ENCODE data around the gene KCNG2.

KCNG2 gene

GRCh38 chr18:79800371-79801180 is 2.8 kb downstream of the KCNG2 start:
- no peak for DNase-seq

GRCh38 chr18:79801217-79801616 is 3.5 kb downstream of the KCNG2 start:
- no peak for DNase-seq

GRCh38 chr18:79801641-79802040 is 3.9 kb downstream of the KCNG2 start:
- DNase-seq = no peak

GRCh38 chr18:79802298-79802697 is 4.6 kb downstream of the KCNG2 start:
- DNase-seq = no peak

- DNase-seq = no peak
These were observed 5.9 kb downstream of the KCNG2 start for GRCh38 chr18:79803611-79804051.

GRCh38 chr18:79804130-79804787 is 6.5 kb downstream of the KCNG2 start:
- no peak for DNase-seq

GRCh38 chr18:79805211-79805887 is 7.6 kb downstream of the KCNG2 start:
- DNase-seq = no peak

GRCh38 chr18:79805926-79806487 is 8.3 kb downstream of the KCNG2 start:
- DNase-seq = no peak

GRCh38 chr18:79806976-79807841 is 9.5 kb downstream of the KCNG2 start:
- no peak for DNase-seq

- DNase-seq = no peak
These were observed 11.9 kb downstream of the KCNG2 start for GRCh38 chr18:79809482-79810192.

GRCh38 chr18:79812052-79812451 is 14.3 kb downstream of the KCNG2 start:
- no peak for DNase-seq

- DNase-seq = no peak
These were observed 16.6 kb downstream of the KCNG2 start for GRCh38 chr18:79814373-79814772.

GRCh38 chr18:79815657-79816056 is 17.9 kb downstream of the KCNG2 start:
- DNase-seq = no peak

GRCh38 chr18:79816092-79816491 is 18.4 kb downstream of the KCNG2 start:
- no peak for DNase-seq

- no peak for DNase-seq
These were observed 19.4 kb downstream of the KCNG2 start for GRCh38 chr18:79816981-79817606.

GRCh38 chr18:79817607-79817998 is 19.9 kb downstream of the KCNG2 start:
- no peak for DNase-seq

GRCh38 chr18:79818036-79818435 is 20.3 kb downstream of the KCNG2 start:
- no peak for DNase-seq

GRCh38 chr18:79818631-79819030 is 20.9 kb downstream of the KCNG2 start:
- DNase-seq = no peak

GRCh38 chr18:79819064-79819967 is 21.6 kb downstream of the KCNG2 start:
- DNase-seq = no peak

GRCh38 chr18:79819968-79820351 is 22.2 kb downstream of the KCNG2 start:
- DNase-seq = peak; percentile 16 to 66

All from CD4-positive, alpha-beta T cell treated with Interleukin-1 beta for 1 hour (primary cell).